Measurements from ENCODE around the gene ARHGEF19.

- TF ChIP-seq, protein P1, sequence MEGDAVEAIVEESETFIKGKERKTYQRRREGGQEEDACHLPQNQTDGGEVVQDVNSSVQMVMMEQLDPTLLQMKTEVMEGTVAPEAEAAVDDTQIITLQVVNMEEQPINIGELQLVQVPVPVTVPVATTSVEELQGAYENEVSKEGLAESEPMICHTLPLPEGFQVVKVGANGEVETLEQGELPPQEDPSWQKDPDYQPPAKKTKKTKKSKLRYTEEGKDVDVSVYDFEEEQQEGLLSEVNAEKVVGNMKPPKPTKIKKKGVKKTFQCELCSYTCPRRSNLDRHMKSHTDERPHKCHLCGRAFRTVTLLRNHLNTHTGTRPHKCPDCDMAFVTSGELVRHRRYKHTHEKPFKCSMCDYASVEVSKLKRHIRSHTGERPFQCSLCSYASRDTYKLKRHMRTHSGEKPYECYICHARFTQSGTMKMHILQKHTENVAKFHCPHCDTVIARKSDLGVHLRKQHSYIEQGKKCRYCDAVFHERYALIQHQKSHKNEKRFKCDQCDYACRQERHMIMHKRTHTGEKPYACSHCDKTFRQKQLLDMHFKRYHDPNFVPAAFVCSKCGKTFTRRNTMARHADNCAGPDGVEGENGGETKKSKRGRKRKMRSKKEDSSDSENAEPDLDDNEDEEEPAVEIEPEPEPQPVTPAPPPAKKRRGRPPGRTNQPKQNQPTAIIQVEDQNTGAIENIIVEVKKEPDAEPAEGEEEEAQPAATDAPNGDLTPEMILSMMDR (conservative IDR thresholded peaks at IDR 0.05; ENCODE audit: low read length), result no peak
- no peak for TF ChIP-seq EZH2phosphoT487 (IDR thresholded peaks at IDR 0.05; ENCODE audit: borderline replicate concordance)
Observed at GRCh38 chr1:16173447-16174260, 38.8 kb downstream of the ARHGEF19 start.
